ENCODE results near the gene BACH2.

BACH2 gene

GRCh38 chr6:89999945-90000825 lies 296.5 kb downstream of the BACH2 start:
- in situ Hi-C loops (cut with MboI; ENCODE audit: low sequenced_read_pairs) = no loop called here
- H3K27me3 ChIP-seq (ENCODE audit: low read depth) = no peaks in the 10 kb centered on the region
- no peaks in the 10 kb centered on the region for H3K4me1 ChIP-seq
- no peak overlapping the region for H3K4me3 ChIP-seq
- H3K9me3 ChIP-seq = no peaks in the 10 kb centered on the region
- H3K36me3 ChIP-seq (replicated peaks) = no peaks in the 10 kb centered on the region
- no peak for DNase-seq (ENCODE audit: low spot score in 2 of 2)

- in situ Hi-C loops (cut with MboI; ENCODE audit: low sequenced_read_pairs) = no loop called here
- H3K36me3 ChIP-seq (replicated peaks) = no peaks in the 10 kb centered on the region
- H3K9me3 ChIP-seq = no peaks in the 10 kb centered on the region
- no peak overlapping the region for H3K4me3 ChIP-seq
- no peaks in the 10 kb centered on the region for H3K27me3 ChIP-seq (ENCODE audit: low read depth)
- DNase-seq (ENCODE audit: low spot score in 2 of 2) = peak; percentile 15 to 64
- no peaks in the 10 kb centered on the region for H3K4me1 ChIP-seq
These were observed 297.5 kb downstream of the BACH2 start for GRCh38 chr6:89999154-89999553.

- in situ Hi-C loops (cut with MboI; ENCODE audit: low sequenced_read_pairs) = no loop called here
- no peak for DNase-seq (ENCODE audit: low spot score in 2 of 2)
- Histone ChIP-seq H3K36me3 (replicated peaks) (no peaks in the 10 kb centered on the region), H3K9me3 (no peaks in the 10 kb centered on the region), H3K27me3 (ENCODE audit: low read depth) (no peaks in the 10 kb centered on the region), H3K4me1 (no peaks in the 10 kb centered on the region), H3K4me3 (no peak overlapping the region)
These were observed 298.9 kb downstream of the BACH2 start for GRCh38 chr6:89997456-89998445.

DNA sequence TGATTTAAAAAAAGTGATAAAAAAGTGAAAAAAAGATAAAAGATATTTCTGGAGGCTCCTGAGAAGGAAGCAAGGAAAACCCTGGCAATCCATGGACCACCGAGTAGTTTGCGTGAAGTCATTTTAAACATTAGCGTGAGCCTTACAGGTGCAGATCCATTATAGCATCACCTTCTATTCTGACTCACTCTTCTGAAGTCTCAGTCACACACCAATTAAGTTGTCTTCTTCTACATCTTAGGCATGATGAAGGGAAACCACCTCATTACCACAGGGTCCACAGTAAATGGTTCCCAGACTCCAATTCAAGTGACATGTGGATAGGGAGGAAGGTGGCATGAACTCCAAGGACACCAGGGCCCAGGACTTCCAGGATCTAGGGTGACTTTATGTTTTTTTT lies 303.2 kb downstream of the BACH2 start:
- H3K36me3 ChIP-seq (replicated peaks) = no peaks in the 10 kb centered on the region
- no peaks in the 10 kb centered on the region for H3K4me1 ChIP-seq
- H3K9me3 ChIP-seq = no peaks in the 10 kb centered on the region
- no peak for DNase-seq (ENCODE audit: low spot score in 2 of 2)
- H3K27me3 ChIP-seq (ENCODE audit: low read depth) = no peaks in the 10 kb centered on the region
- in situ Hi-C loops (cut with MboI; ENCODE audit: low sequenced_read_pairs) = no loop called here
- H3K4me3 ChIP-seq = no peak overlapping the region

GRCh38 chr6:89992818-89993217 lies 303.8 kb downstream of the BACH2 start:
- in situ Hi-C loops (cut with MboI; ENCODE audit: low sequenced_read_pairs) = no loop called here

GRCh38 chr6:89989742-89990141 lies 306.9 kb downstream of the BACH2 start:
- H3K36me3 ChIP-seq (replicated peaks) = no peaks in the 10 kb centered on the region
- in situ Hi-C loops (cut with MboI; ENCODE audit: low sequenced_read_pairs) = no loop called here
- H3K9me3 ChIP-seq = no peaks in the 10 kb centered on the region
- no peaks in the 10 kb centered on the region for H3K4me1 ChIP-seq
- no peak for DNase-seq (ENCODE audit: low spot score in 2 of 2)
- H3K27me3 ChIP-seq (ENCODE audit: low read depth) = no peaks in the 10 kb centered on the region
- H3K4me3 ChIP-seq = no peak overlapping the region

More at GRCh38 chr6:89992818-89993217, 303.8 kb downstream of the BACH2 start:
- Histone ChIP-seq H3K4me3 (no peak overlapping the region), H3K4me1 (no peaks in the 10 kb centered on the region), H3K36me3 (replicated peaks) (no peaks in the 10 kb centered on the region), H3K9me3 (no peaks in the 10 kb centered on the region), H3K27me3 (ENCODE audit: low read depth) (no peaks in the 10 kb centered on the region)
- no peak for DNase-seq (ENCODE audit: low spot score in 2 of 2)

DNA sequence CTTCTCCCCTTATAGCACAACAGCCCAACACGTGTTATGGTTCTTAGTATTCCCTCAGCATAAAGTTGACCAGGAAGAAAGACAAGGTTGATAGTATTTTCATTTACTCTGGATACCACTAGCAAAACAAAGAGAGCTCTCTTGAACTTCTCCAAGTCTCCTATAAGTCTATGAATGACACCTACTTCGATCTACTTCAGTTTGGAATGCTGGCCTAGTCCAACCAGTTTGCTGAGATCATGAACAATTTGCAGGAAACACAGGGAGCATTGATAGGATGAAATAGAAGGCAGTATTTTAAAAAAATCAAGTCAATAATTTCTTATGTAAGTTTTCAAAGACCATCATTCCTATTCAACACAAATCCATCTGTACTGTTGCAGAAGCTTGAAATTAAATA lies 308.8 kb downstream of the BACH2 start:
- in situ Hi-C loops (cut with MboI; ENCODE audit: low sequenced_read_pairs) = no loop called here

GRCh38 chr6:89987140-89987539 lies 309.5 kb downstream of the BACH2 start:
- DNase-seq (ENCODE audit: low spot score in 2 of 2) = no peak
- Histone ChIP-seq H3K4me3 (no peak overlapping the region), H3K9me3 (no peaks in the 10 kb centered on the region), H3K27me3 (ENCODE audit: low read depth) (no peaks in the 10 kb centered on the region), H3K36me3 (replicated peaks) (no peaks in the 10 kb centered on the region), H3K4me1 (no peaks in the 10 kb centered on the region)
- in situ Hi-C loops (cut with MboI; ENCODE audit: low sequenced_read_pairs) = no loop called here

More for the DNA sequence above, 308.8 kb downstream of the BACH2 start:
- Histone ChIP-seq H3K9me3 (no peaks in the 10 kb centered on the region), H3K4me3 (no peak overlapping the region), H3K27me3 (ENCODE audit: low read depth) (no peaks in the 10 kb centered on the region), H3K36me3 (replicated peaks) (no peaks in the 10 kb centered on the region), H3K4me1 (no peaks in the 10 kb centered on the region)
- no peak for DNase-seq (ENCODE audit: low spot score in 2 of 2)

- no peaks in the 10 kb centered on the region for H3K4me1 ChIP-seq
- no peak for DNase-seq (ENCODE audit: low spot score in 2 of 2)
- in situ Hi-C loops (cut with MboI; ENCODE audit: low sequenced_read_pairs) = no loop called here
These were observed 310.0 kb downstream of the BACH2 start for GRCh38 chr6:89986650-89987074.

GRCh38 chr6:89985751-89986493 lies 310.7 kb downstream of the BACH2 start:
- no peak for DNase-seq (ENCODE audit: low spot score in 2 of 2)
- Histone ChIP-seq H3K27me3 (ENCODE audit: low read depth) (no peaks in the 10 kb centered on the region), H3K4me1 (no peaks in the 10 kb centered on the region), H3K9me3 (no peaks in the 10 kb centered on the region), H3K4me3 (no peak overlapping the region), H3K36me3 (replicated peaks) (no peaks in the 10 kb centered on the region)
- in situ Hi-C loops (cut with MboI; ENCODE audit: low sequenced_read_pairs) = no loop called here

More at GRCh38 chr6:89986650-89987074, 310.0 kb downstream of the BACH2 start:
- Histone ChIP-seq H3K27me3 (ENCODE audit: low read depth) (no peaks in the 10 kb centered on the region), H3K4me3 (no peak overlapping the region), H3K9me3 (no peaks in the 10 kb centered on the region), H3K36me3 (replicated peaks) (no peaks in the 10 kb centered on the region)

GRCh38 chr6:89984926-89985750 lies 311.5 kb downstream of the BACH2 start:
- Histone ChIP-seq H3K4me1 (no peaks in the 10 kb centered on the region), H3K27me3 (ENCODE audit: low read depth) (no peaks in the 10 kb centered on the region), H3K36me3 (replicated peaks) (no peaks in the 10 kb centered on the region), H3K4me3 (no peak overlapping the region), H3K9me3 (no peaks in the 10 kb centered on the region)
- in situ Hi-C loops (cut with MboI; ENCODE audit: low sequenced_read_pairs) = no loop called here
- DNase-seq (ENCODE audit: low spot score in 2 of 2) = peak in 1 of 2 experiments; percentile 28

- no peak for DNase-seq (ENCODE audit: low spot score in 2 of 2)
- in situ Hi-C loops (cut with MboI; ENCODE audit: low sequenced_read_pairs) = no loop called here
- H3K4me1 ChIP-seq = 0 out of 2 replicates have a peak, but pooled peaks cover 2% of the 10 kb centered on the region
- H3K9me3 ChIP-seq = no peaks in the 10 kb centered on the region
- H3K4me3 ChIP-seq = no peak overlapping the region
- H3K27me3 ChIP-seq (ENCODE audit: low read depth) = no peaks in the 10 kb centered on the region
- no peaks in the 10 kb centered on the region for H3K36me3 ChIP-seq (replicated peaks)
These were observed 316.3 kb downstream of the BACH2 start for GRCh38 chr6:89980353-89980752.

Data from HAP-1 (cell line).